A549 (cell line): Measurements from ENCODE around the gene CIAO2A. TPM values are rescaled to one million over a fixed set of nuclear protein-coding genes. Genes with fewer than 3 reads are reported as not detected.
A peak's percentile ranks its signal among the peaks of the same experiment; 100 is the strongest.

ENCODE experiments used
- ATAC-seq, 2 experiments: fragments of 200-7000 bp in 1 of 2; fragments of >200 bp in 1 of 2; cut with Nextera tagmentation in 1 of 2; cut with Tn5 transposase in 1 of 2; 3 replicates each; pipeline versions ENCODE4 v1.8.0 to v1.9.1; 2018 to 2020; ENCODE audit warnings: mild to moderate bottlenecking in 1 of 2, moderate library complexity in 1 of 2
- CTCF ChIA-PET: fragments of 300-600 bp; sonication (Branson Sonifier 250); formaldehyde crosslinking; extraction: SDS; loops from one replicate; lab custom pipeline; 2021; ENCODE audit warnings: antibody characterized with exemption, inconsistent platforms; lab: Yijun Ruan, JAX
- POLR2A ChIA-PET: fragments of 350-600 bp; formaldehyde crosslinking; extraction: SDS; loops from one replicate; lab custom pipeline; 2021; ENCODE audit warnings: antibody characterized with exemption, inconsistent platforms; lab: Yijun Ruan, JAX
- DNase-seq, 2 experiments: peaks; one replicate each; pipeline versions ENCODE4 v3.0.0 to v3.0.0-alpha.2; 2011 to 2016; ENCODE audit warnings: low read depth in 1 of 2, low spot score in 1 of 2
- FAIRE-seq: peaks from 2 replicates; lab custom pipeline; 2011; peaks lifted over from hg19 to GRCh38; lab: Jason Lieb, UNC
- H3K27ac ChIP-seq, 2 experiments: fragments of >200 bp; sonication (Bioruptor Twin); formaldehyde crosslinking; 3 replicates each; pipeline ENCODE4 v1.5.1; 2016 to 2017
- H3K4me1 ChIP-seq: fragments of >200 bp; sonication (Bioruptor Twin); formaldehyde crosslinking; 3 replicates; pipeline ENCODE4 v1.6.1; 2016
- H3K4me2 ChIP-seq: fragments of >200 bp; sonication (Bioruptor Twin); formaldehyde crosslinking; 3 replicates; pipeline ENCODE4 v1.6.1; 2016
- H3K4me3 ChIP-seq: fragments of >200 bp; sonication (Bioruptor Twin); formaldehyde crosslinking; 3 replicates; pipeline ENCODE4 v1.5.1; 2016
- H3K9me3 ChIP-seq: fragments of >200 bp; sonication (Bioruptor Twin); formaldehyde crosslinking; 3 replicates; pipeline ENCODE4 v1.6.1; 2016
- BHLHE40 ChIP-seq: IDR thresholded peaks from 2 replicates; pipeline ENCODE4 v1.6.1; 2012; ENCODE audit warnings: low read depth, low read length, inconsistent platforms
- CHD4 ChIP-seq: fragments of 200-600 bp; sonication (generic); IDR thresholded peaks from 2 replicates; pipeline ENCODE4 v1.6.1; 2016; ENCODE audit warnings: antibody characterized with exemption, mild to moderate bottlenecking, borderline replicate concordance
- FOSB ChIP-seq: fragments of 250-450 bp; sonication (Bioruptor Pico); IDR thresholded peaks from 2 replicates; pipeline ENCODE4 v1.5.0; 2020; ENCODE audit warnings: mild to moderate bottlenecking, moderate library complexity
- FOXS1 ChIP-seq: fragments of 250-450 bp; sonication (Bioruptor Pico); IDR thresholded peaks from 2 replicates; pipeline ENCODE4 v1.5.0; 2020; ENCODE audit warnings: mild to moderate bottlenecking, moderate library complexity
- GATA3 ChIP-seq: IDR thresholded peaks from 2 replicates; pipeline ENCODE4 v1.6.1; 2012; ENCODE audit warnings: borderline replicate concordance
- HDAC2 ChIP-seq: fragments of 200-600 bp; sonication (generic); IDR thresholded peaks from 2 replicates; pipeline ENCODE4 v1.6.1; 2016
- HOXA7 ChIP-seq: fragments of 250-450 bp; sonication (Bioruptor Pico); IDR thresholded peaks from 2 replicates; pipeline ENCODE4 v1.5.0; 2020; ENCODE audit warnings: mild to moderate bottlenecking, moderate library complexity
- HOXB5 ChIP-seq: fragments of 250-450 bp; sonication (Bioruptor Pico); IDR thresholded peaks from 2 replicates; pipeline ENCODE4 v1.5.0; 2020; ENCODE audit warnings: mild to moderate bottlenecking, moderate library complexity
- MAFK ChIP-seq: fragments of 450-650 bp; IDR thresholded peaks from 2 replicates; pipeline ENCODE4 v1.6.1; 2014; ENCODE audit not compliant: partially characterized antibody
- MYC ChIP-seq: IDR thresholded peaks from 2 replicates; pipeline ENCODE4 v1.6.1; 2012; ENCODE audit warnings: mild to moderate bottlenecking, inconsistent platforms, low read length, improper control_type of control experiment, borderline replicate concordance
- NPAS2 ChIP-seq: fragments of 250-450 bp; sonication (Bioruptor Pico); IDR thresholded peaks from 2 replicates; pipeline ENCODE4 v1.8.0; 2022; ENCODE audit warnings: mild to moderate bottlenecking, moderate library complexity, borderline replicate concordance
- PHF8 ChIP-seq: fragments of 200-600 bp; sonication (generic); IDR thresholded peaks from 2 replicates; pipeline ENCODE4 v1.6.1; 2016; ENCODE audit warnings: low read depth, mild to moderate bottlenecking, antibody characterized with exemption, moderate library complexity, borderline replicate concordance
- POLR2A ChIP-seq: IDR thresholded peaks from 2 replicates; pipeline ENCODE4 v1.6.1; 2012; ENCODE audit warnings: mild to moderate bottlenecking, low read length
- POLR2AphosphoS2 ChIP-seq: conservative IDR thresholded peaks from 2 replicates; pipeline ENCODE4 v1.6.1; 2012; ENCODE audit warnings: low read length, improper control_type of control experiment, inconsistent platforms
- RAD21 ChIP-seq, 2 experiments: fragments of >200 bp in 1 of 2; sonication (Bioruptor Twin) in 1 of 2; formaldehyde crosslinking in 1 of 2; IDR thresholded peaks in 1 of 2; conservative IDR thresholded peaks in 1 of 2; 2 replicates in 1 of 2; 3 replicates in 1 of 2; pipeline ENCODE4 v1.6.1; 2012 to 2018; ENCODE audit warnings: inconsistent platforms in 1 of 2
- RARB ChIP-seq: fragments of 250-450 bp; sonication (Bioruptor Pico); IDR thresholded peaks from 2 replicates; pipeline ENCODE4 v1.8.0; 2021; ENCODE audit warnings: mild to moderate bottlenecking, moderate library complexity
- RCOR1 ChIP-seq: fragments of 150-350 bp; IDR thresholded peaks from 2 replicates; pipeline ENCODE4 v1.6.1; 2014; ENCODE audit warnings: antibody characterized with exemption, low read length, low read depth
- RFX5 ChIP-seq: fragments of 450-650 bp; IDR thresholded peaks from 2 replicates; pipeline ENCODE4 v1.7.1; 2014; ENCODE audit warnings: antibody characterized with exemption, mild to moderate bottlenecking, moderate library complexity
- TP53 ChIP-seq: fragments of 250-450 bp; sonication (Bioruptor Pico); IDR thresholded peaks from 2 replicates; pipeline ENCODE4 v1.5.0; 2021; ENCODE audit warnings: mild to moderate bottlenecking, moderate library complexity
- ZC3H11A ChIP-seq: fragments of 450-650 bp; IDR thresholded peaks from 2 replicates; pipeline ENCODE4 v1.6.1; 2014; ENCODE audit warnings: antibody characterized with exemption, mild to moderate bottlenecking
- ZFP36 ChIP-seq: fragments of 450-650 bp; IDR thresholded peaks from 2 replicates; pipeline ENCODE4 v1.6.1; 2014; ENCODE audit warnings: borderline replicate concordance; ENCODE audit not compliant: partially characterized antibody
- whole genome bisulfite sequencing: methylation state at CpG from one replicate; pipeline ENCODE4 v1.1.6; 2017; ENCODE audit errors: missing lambda C conversion rate; 5-methylcytosine and 5-hydroxymethylcytosine counted together
- polyA plus RNA-seq, 4 experiments: library from polyadenylated mRNA; depleted of rRNA in 3 of 4; stranded (reverse); fragments of >200 nt; fragmentation: RNase III in 1 of 4; extraction: RNeasy Plus Mini Kit Qiagen cat#74134 plus additional on column Dnase treatment in 1 of 4; gene quantifications; 2 replicates in 3 of 4; 3 replicates in 1 of 4; pipeline ENCODE4 v1.2.3, GENCODE V29; 2011 to 2017
- TF ChIP-seq, protein P1 (sequence below): fragments of >200 bp; sonication (Bioruptor Twin); formaldehyde crosslinking; IDR thresholded peaks from 3 replicates; pipeline ENCODE4 v1.6.1; 2016
- TF ChIP-seq, protein P2 (sequence below): IDR thresholded peaks from 2 replicates; pipeline ENCODE4 v1.6.1; 2012; ENCODE audit warnings: low read depth, borderline replicate concordance
- TF ChIP-seq, protein P3 (sequence below): fragments of >200 bp; sonication (Bioruptor Twin); formaldehyde crosslinking; IDR thresholded peaks from 3 replicates; pipeline ENCODE4 v1.5.1; 2016
- TF ChIP-seq, protein P4 (sequence below): fragments of 250-450 bp; sonication (Bioruptor Pico); IDR thresholded peaks from 2 replicates; pipeline ENCODE4 v1.5.0; 2020; ENCODE audit warnings: low read depth, mild to moderate bottlenecking, moderate library complexity
- TF ChIP-seq, protein P5 (sequence below): fragments of >200 bp; sonication (Bioruptor Twin); formaldehyde crosslinking; IDR thresholded peaks from 2 replicates; pipeline ENCODE4 v1.6.1; 2016
- TF ChIP-seq, protein P6 (sequence below): fragments of 250-450 bp; sonication (Bioruptor Pico); IDR thresholded peaks from 2 replicates; pipeline ENCODE4 v1.5.0; 2021; ENCODE audit warnings: mild to moderate bottlenecking, moderate library complexity, borderline replicate concordance

CIAO2A gene
- polyA plus RNA-seq, 2 of the 4 experiments (the other 2 are of a cell fraction) = 156 to 231 TPM

DNA sequence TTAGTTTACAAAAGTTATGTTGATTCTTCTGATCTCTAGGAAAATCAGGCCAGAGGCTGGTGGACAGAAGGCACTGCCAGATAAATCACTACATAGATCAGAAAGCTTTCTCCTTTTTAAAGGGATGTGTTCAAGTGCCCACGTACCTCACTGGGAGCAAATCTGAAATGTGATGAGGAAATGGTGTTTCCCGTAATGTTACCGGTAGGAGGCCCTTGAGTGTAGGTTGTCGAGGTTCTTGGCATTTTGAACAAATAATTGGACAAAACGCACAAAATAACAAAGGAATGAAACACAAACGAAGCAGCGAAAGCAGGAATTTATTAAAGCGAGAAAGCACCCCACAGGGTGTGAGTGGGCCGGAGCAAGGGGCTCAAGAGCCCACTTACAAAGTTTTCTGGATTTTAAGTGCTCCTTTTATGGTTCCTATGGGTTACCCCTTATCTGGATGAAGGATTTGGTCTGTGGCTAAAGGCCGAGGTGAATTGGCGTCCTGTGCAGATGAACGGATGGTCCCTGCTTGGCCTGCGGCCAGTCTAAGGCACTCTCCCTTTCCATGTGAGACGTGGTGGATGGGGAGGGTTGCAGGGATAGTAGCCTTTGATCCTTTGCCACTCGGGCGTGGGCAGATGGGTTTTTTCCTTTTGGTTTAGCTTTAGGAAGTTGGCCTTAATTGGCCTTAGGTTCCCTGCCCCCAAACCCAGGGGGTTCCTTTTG is 3.2 kb upstream of the CIAO2A start:
- TF ChIP-seq POLR2AphosphoS2 (no peak), HOXB5 (no peak), PHF8 (no peak), ZFP36 (no peak), RCOR1 (no peak), TP53 (CRISPR knock-in tag) (no peak), HOXA7 (CRISPR knock-in tag) (no peak), FOSB (CRISPR knock-in tag) (no peak), NPAS2 (no peak), RFX5 (no peak), BHLHE40 (no peak), RARB (CRISPR knock-in tag) (no peak), FOXS1 (CRISPR knock-in tag) (no peak), MAFK (no peak)
- TF ChIP-seq, protein P1, sequence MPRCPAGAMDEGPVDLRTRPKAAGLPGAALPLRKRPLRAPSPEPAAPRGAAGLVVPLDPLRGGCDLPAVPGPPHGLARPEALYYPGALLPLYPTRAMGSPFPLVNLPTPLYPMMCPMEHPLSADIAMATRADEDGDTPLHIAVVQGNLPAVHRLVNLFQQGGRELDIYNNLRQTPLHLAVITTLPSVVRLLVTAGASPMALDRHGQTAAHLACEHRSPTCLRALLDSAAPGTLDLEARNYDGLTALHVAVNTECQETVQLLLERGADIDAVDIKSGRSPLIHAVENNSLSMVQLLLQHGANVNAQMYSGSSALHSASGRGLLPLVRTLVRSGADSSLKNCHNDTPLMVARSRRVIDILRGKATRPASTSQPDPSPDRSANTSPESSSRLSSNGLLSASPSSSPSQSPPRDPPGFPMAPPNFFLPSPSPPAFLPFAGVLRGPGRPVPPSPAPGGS = no peak
- TF ChIP-seq, protein P2, sequence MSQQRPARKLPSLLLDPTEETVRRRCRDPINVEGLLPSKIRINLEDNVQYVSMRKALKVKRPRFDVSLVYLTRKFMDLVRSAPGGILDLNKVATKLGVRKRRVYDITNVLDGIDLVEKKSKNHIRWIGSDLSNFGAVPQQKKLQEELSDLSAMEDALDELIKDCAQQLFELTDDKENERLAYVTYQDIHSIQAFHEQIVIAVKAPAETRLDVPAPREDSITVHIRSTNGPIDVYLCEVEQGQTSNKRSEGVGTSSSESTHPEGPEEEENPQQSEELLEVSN = no peak
- TF ChIP-seq, protein P3, sequence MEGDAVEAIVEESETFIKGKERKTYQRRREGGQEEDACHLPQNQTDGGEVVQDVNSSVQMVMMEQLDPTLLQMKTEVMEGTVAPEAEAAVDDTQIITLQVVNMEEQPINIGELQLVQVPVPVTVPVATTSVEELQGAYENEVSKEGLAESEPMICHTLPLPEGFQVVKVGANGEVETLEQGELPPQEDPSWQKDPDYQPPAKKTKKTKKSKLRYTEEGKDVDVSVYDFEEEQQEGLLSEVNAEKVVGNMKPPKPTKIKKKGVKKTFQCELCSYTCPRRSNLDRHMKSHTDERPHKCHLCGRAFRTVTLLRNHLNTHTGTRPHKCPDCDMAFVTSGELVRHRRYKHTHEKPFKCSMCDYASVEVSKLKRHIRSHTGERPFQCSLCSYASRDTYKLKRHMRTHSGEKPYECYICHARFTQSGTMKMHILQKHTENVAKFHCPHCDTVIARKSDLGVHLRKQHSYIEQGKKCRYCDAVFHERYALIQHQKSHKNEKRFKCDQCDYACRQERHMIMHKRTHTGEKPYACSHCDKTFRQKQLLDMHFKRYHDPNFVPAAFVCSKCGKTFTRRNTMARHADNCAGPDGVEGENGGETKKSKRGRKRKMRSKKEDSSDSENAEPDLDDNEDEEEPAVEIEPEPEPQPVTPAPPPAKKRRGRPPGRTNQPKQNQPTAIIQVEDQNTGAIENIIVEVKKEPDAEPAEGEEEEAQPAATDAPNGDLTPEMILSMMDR = no peak
- H3K4me1 ChIP-seq = peaks cover 43% of the 10 kb centered on the region
- ChIA-PET POLR2A (interaction anchor here (0.6 to 1.5 kb wide), 3 partner anchors 9 to 743 kb away, joined by 3 to 7 read pairs (median 3); no protein-coding TSS in a partner anchor), CTCF (interaction anchor here (0.9 to 4.2 kb wide), 10 partner anchors 9 to 398 kb away, joined by 3 to 27 read pairs (median 4); partner anchors contain the start of gene DAPK2)
- ATAC-seq (no peak), FAIRE-seq (no peak), DNase-seq (peak; percentile 49 to 57)
- H3K9me3 ChIP-seq = no peaks in the 10 kb centered on the region
- peak overlapping the region; percentile 79 to 86 for H3K27ac ChIP-seq
- WGBS = 13% methylated on average over 16 of the region's 16 CpGs
- H3K4me3 ChIP-seq = peak overlapping the region; percentile 65
- H3K4me2 ChIP-seq = peak overlapping the region; percentile 87

DNA sequence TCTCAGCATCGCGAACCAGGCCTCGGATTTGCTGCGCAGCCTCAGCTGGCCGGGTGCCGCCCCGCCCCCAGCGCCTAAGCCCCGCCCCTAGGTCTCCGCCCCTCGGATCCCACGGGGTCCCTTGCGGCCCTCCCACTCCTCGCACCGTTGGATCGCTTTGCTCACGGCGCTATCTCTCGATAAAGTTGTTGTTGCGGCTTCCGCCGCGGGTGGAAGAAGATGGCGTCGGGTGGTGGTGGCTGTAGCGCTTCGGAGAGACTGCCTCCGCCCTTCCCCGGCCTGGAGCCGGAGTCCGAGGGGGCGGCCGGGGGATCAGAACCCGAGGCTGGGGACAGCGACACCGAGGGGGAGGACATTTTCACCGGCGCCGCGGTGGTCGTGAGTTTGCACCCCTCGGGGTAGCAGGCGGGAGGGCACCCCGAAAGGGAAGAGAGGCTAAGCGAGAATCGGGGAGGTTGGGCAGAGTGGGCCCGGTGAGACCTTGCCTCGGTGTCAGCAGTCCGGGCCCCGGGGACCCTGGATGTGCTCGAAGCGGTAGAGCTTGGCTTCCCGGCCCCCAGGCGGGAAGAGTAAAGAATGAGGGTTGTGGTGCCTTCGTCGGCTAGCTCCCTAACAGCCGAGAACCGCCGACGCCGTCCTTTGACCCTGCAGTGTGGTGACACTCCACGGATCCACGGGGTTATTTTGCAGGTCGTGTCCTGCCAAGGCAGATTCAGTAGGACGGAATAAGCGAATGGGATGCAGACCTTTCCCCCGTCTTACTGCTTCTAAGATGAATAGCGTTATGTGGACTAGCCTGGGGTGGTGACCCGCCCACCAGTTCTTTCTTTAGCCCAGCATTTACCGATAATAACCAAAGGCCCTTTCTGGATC is 2.4 kb upstream of the CIAO2A start, which contains the start of gene SNX1:
Gene SNX1, plus strand, starts transcription at position 188 of the 873 bp plus-strand sequence. Its CDS starts 32 bp downstream, at position 220.
- peak within 1 kb of the TSS; percentile 87 for H3K4me2 ChIP-seq
- H3K4me3 ChIP-seq = peak within 1 kb of the TSS; percentile 68
- CTCF ChIA-PET = interaction anchor here (0.9 to 4.1 kb wide), 8 partner anchors 10 to 398 kb away, joined by 3 to 27 read pairs (median 4); partner anchors contain the start of gene DAPK2
- H3K9me3 ChIP-seq = no peaks in the 10 kb centered on the region
- H3K27ac ChIP-seq = peak within 1 kb of the TSS; percentile 85 to 86
- H3K4me1 ChIP-seq = peaks cover 37% of the 10 kb centered on the region
- ATAC-seq = peak; percentile 55 to 68
- WGBS = under 1% methylated on average over 57 of the region's 70 CpGs
- POLR2A ChIA-PET = interaction anchor here (0.6 to 1.5 kb wide), 6 partner anchors 9 to 744 kb away, joined by 3 to 7 read pairs (median 4); partner anchors contain the start of gene PPIB
- FAIRE-seq = no peak
- DNase-seq = peak; percentile 95
- TF ChIP-seq HDAC2 = peak; percentile 70; the same call in 1 of the 2 replicates
- no peak for TF ChIP-seq GATA3
- TF ChIP-seq POLR2A = peak; percentile 86
- TF ChIP-seq RAD21 (conservative IDR thresholded peaks at IDR 0.05 in 1 of 2, IDR thresholded peaks at IDR 0.05 in 1 of 2) = no peak
- no peak for TF ChIP-seq NPAS2
- TF ChIP-seq, protein P4, sequence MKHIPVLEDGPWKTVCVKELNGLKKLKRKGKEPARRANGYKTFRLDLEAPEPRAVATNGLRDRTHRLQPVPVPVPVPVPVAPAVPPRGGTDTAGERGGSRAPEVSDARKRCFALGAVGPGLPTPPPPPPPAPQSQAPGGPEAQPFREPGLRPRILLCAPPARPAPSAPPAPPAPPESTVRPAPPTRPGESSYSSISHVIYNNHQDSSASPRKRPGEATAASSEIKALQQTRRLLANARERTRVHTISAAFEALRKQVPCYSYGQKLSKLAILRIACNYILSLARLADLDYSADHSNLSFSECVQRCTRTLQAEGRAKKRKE (CRISPR knock-in tag) = 0 out of 2 replicates have a peak, but pooled peaks have one; percentile 35
- TF ChIP-seq RCOR1 = no peak
- peak; percentile 80 for TF ChIP-seq MYC
- no peak for TF ChIP-seq RARB (CRISPR knock-in tag)
- TF ChIP-seq, protein P5, sequence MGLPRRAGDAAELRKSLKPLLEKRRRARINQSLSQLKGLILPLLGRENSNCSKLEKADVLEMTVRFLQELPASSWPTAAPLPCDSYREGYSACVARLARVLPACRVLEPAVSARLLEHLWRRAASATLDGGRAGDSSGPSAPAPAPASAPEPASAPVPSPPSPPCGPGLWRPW = no peak
- TF ChIP-seq MAFK = no peak
- no peak for TF ChIP-seq ZC3H11A
- TF ChIP-seq, protein P6, sequence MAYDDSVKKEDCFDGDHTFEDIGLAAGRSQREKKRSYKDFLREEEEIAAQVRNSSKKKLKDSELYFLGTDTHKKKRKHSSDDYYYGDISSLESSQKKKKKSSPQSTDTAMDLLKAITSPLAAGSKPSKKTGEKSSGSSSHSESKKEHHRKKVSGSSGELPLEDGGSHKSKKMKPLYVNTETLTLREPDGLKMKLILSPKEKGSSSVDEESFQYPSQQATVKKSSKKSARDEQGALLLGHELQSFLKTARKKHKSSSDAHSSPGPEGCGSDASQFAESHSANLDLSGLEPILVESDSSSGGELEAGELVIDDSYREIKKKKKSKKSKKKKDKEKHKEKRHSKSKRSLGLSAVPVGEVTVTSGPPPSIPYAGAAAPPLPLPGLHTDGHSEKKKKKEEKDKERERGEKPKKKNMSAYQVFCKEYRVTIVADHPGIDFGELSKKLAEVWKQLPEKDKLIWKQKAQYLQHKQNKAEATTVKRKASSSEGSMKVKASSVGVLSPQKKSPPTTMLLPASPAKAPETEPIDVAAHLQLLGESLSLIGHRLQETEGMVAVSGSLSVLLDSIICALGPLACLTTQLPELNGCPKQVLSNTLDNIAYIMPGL = no peak
- TF ChIP-seq CHD4 = no peak
